ENCODE measurements around the gene RASGRF2.

RASGRF2 gene

DNA sequence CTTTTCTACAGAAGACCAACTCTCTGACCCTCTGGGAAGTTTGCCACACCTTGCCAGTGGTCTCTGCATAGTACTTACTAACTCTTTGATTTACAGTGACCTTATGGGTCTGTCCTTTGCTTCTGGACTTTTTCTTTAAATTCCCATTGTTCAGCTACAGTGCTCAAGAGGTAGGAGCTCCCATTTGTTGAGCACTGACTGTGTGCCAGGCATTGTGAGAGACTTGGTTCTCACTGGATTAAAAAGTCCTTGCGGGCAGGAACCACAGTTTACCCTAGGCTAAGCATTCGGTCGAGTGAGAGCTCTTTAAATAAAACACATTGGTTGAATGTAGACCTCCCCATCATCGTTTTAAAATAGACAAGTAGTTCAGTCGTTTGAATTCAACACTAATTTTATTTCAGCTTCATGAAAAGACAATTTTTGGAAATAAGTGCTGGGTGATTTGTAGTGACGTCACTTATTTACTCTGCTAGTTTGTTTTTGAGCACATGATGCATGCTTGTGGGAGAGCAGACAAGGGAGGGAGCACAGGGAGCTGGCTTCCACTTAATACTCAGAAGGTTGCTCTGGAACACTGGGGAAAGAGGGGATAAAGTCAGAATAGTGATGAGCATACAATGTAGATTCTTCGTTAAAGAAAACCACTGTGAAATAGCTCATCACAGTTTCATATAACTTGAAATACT lies 27.1 kb downstream of the RASGRF2 start:
- Histone ChIP-seq H3K36me3 (ENCODE audit: control insufficient read depth, insufficient read depth, low read length) (no peaks in the 10 kb centered on the region), H3K4me2 (ENCODE audit: low read length) (no peak overlapping the region), H3K27me3 (ENCODE audit: control insufficient read depth, insufficient read depth, low read length) (no peaks in the 10 kb centered on the region), H3K9ac (no peak overlapping the region), H3K4me3 (ENCODE audit: low read depth, low read length) (no peak overlapping the region), H3K4me1 (no peaks in the 10 kb centered on the region), H3K27ac (peak overlapping the region; percentile 50), H3K9me3 (ENCODE audit: control insufficient read depth, low read length) (no peaks in the 10 kb centered on the region), H2AFZ (no peak overlapping the region), H3K79me2 (no peaks in the 10 kb centered on the region)
- no peak for TF ChIP-seq CTCF (IDR thresholded peaks at IDR 0.05)

GRCh38 chr5:80988419-80988935 lies 28.3 kb downstream of the RASGRF2 start:
- H2AFZ ChIP-seq: no peak overlapping the region
- no peak for TF ChIP-seq CTCF (IDR thresholded peaks at IDR 0.05)
- H3K9me3 ChIP-seq (ENCODE audit: control insufficient read depth, low read length): no peaks in the 10 kb centered on the region
- H3K27me3 ChIP-seq (ENCODE audit: control insufficient read depth, insufficient read depth, low read length): no peaks in the 10 kb centered on the region
- no peaks in the 10 kb centered on the region for H3K36me3 ChIP-seq (ENCODE audit: control insufficient read depth, insufficient read depth, low read length)
- H3K4me3 ChIP-seq (ENCODE audit: low read depth, low read length): no peak overlapping the region
- H3K79me2 ChIP-seq: no peaks in the 10 kb centered on the region
- H3K4me1 ChIP-seq: no peaks in the 10 kb centered on the region
- no peak overlapping the region for H3K27ac ChIP-seq
- no peak overlapping the region for H3K9ac ChIP-seq
- H3K4me2 ChIP-seq (ENCODE audit: low read length): no peak overlapping the region

DNA sequence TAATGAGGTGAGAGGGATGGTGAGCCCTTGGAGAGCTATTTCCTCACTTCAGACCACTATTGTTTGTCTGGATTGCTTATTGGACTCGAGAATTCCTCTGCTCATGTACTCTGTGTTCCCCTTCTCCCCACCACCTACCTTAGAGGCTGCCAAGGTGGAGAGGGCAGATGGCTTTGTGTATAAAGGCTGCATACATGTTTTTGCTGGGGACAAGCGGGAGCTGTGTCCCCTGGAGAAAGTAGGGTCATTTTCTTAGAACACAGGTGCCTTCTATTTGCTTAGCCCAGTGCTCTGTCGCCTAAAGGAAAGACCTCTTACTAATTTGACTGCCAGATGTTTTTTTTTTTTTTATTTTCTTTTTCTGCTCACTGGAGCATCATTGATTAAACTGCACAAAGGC lies 29.7 kb downstream of the RASGRF2 start:
- Histone ChIP-seq H3K9me3 (ENCODE audit: control insufficient read depth, low read length) (no peaks in the 10 kb centered on the region), H3K9ac (no peak overlapping the region), H3K4me1 (no peaks in the 10 kb centered on the region), H3K27me3 (ENCODE audit: control insufficient read depth, insufficient read depth, low read length) (no peaks in the 10 kb centered on the region), H3K36me3 (ENCODE audit: control insufficient read depth, insufficient read depth, low read length) (no peaks in the 10 kb centered on the region), H3K27ac (no peak overlapping the region), H3K4me2 (ENCODE audit: low read length) (no peak overlapping the region), H3K79me2 (no peaks in the 10 kb centered on the region), H2AFZ (no peak overlapping the region), H3K4me3 (ENCODE audit: low read depth, low read length) (no peak overlapping the region)
- TF ChIP-seq CTCF (IDR thresholded peaks at IDR 0.05): no peak

DNA sequence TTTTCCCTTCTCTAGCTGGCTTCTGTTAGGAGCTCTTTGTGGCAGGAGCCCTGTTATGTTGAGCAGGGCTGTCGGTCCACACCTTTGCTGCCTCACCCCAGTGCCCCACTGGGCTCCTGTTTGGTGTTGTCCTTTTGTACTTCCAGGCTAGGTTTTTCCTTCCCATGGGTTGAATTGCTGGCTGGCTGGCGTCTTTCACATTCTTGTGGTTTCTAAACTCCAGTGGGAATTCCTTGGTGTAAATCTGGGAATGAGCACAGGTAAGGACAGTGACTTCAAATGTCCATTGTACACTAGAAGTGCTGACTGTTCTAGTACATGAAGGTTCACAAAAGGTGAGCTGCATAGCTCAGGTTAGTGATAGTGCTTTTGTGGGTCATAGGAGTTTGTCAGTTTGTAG lies 30.4 kb downstream of the RASGRF2 start:
- Histone ChIP-seq H3K4me3 (ENCODE audit: low read depth, low read length) (no peak overlapping the region), H3K4me2 (ENCODE audit: low read length) (no peak overlapping the region), H3K27me3 (ENCODE audit: control insufficient read depth, insufficient read depth, low read length) (no peaks in the 10 kb centered on the region), H3K9me3 (ENCODE audit: control insufficient read depth, low read length) (no peaks in the 10 kb centered on the region), H3K79me2 (no peaks in the 10 kb centered on the region), H3K27ac (no peak overlapping the region), H3K36me3 (ENCODE audit: control insufficient read depth, insufficient read depth, low read length) (no peaks in the 10 kb centered on the region), H3K9ac (no peak overlapping the region), H2AFZ (no peak overlapping the region), H3K4me1 (no peaks in the 10 kb centered on the region)
- no peak for TF ChIP-seq CTCF (IDR thresholded peaks at IDR 0.05)

DNA sequence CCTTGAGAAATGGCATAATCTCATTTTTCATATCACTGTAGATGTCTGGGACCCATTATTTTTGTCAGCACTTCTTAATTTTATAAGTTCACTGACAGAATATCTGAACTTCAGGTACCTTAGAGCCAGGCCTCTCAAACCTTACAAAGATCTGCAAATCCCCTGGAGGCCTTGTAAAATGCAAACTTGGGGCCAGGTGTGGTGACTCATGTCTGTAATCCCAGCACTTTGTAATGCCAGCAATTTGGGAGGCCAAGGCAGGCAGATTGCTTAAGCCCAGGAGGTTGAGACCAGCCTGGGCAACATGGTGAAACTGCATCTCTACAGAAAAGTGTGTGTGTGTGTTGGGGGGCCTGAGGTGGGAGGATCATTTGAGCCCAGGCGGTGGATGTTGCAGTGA lies 30.8 kb downstream of the RASGRF2 start:
- no peaks in the 10 kb centered on the region for H3K9me3 ChIP-seq (ENCODE audit: control insufficient read depth, low read length)
- H3K4me3 ChIP-seq (ENCODE audit: low read depth, low read length): no peak overlapping the region
- H3K9ac ChIP-seq: no peak overlapping the region
- no peak overlapping the region for H3K27ac ChIP-seq
- no peaks in the 10 kb centered on the region for H3K4me1 ChIP-seq
- no peaks in the 10 kb centered on the region for H3K79me2 ChIP-seq
- no peaks in the 10 kb centered on the region for H3K27me3 ChIP-seq (ENCODE audit: control insufficient read depth, insufficient read depth, low read length)
- H2AFZ ChIP-seq: no peak overlapping the region
- no peak for TF ChIP-seq CTCF (IDR thresholded peaks at IDR 0.05)
- H3K4me2 ChIP-seq (ENCODE audit: low read length): no peak overlapping the region
- H3K36me3 ChIP-seq (ENCODE audit: control insufficient read depth, insufficient read depth, low read length): no peaks in the 10 kb centered on the region

Data from parathyroid adenoma (tissue), 2 donors.